Endothelial cell of umbilical vein (primary cell): ENCODE measurements around the gene FGF12. TPM values are rescaled to one million over a fixed set of nuclear protein-coding genes. Genes with fewer than 3 reads are reported as not detected.

Experiments used
- BruUV-seq: library from RNA; stranded (reverse); fragments of 400-500 nt; replicated peaks from 2 replicates; lab custom pipeline; 2021; lab: Mats Ljungman, UMichigan
- CTCF ChIA-PET: fragments of 300-600, 350-600 bp; sonication (Branson Sonifier 250); formaldehyde crosslinking; loops from one replicate; lab custom pipeline; 2021; ENCODE audit warnings: antibody characterized with exemption, inconsistent platforms; lab: Charles Lee
- POLR2A ChIA-PET: fragments of 300-600, 350-600 bp; sonication (Branson Sonifier 250); formaldehyde crosslinking; loops from one replicate; lab custom pipeline; 2021; ENCODE audit warnings: antibody characterized with exemption, inconsistent platforms; lab: Charles Lee
- DNase-seq: peaks from one replicate; pipeline ENCODE4 v3.0.0-alpha.2; 2011; ENCODE audit warnings: low read depth, low spot score
- FAIRE-seq: peaks from 2 replicates; lab custom pipeline; 2011; peaks lifted over from hg19 to GRCh38; lab: Jason Lieb, UNC
- H2AFZ ChIP-seq: 2 replicates; pipeline ENCODE4 v1.6.0; 2012; ENCODE audit warnings: low read depth, low read length, control low read depth, inconsistent platforms
- H3K27ac ChIP-seq: 2 replicates; pipeline ENCODE4 v1.5.1; 2011; ENCODE audit warnings: low read depth, mild to moderate bottlenecking, control low read depth, low read length, moderate library complexity; ENCODE audit not compliant: insufficient read depth
- H3K27me3 ChIP-seq, 2 experiments: 2 replicates each; pipeline versions ENCODE4 v1.6.0 to v1.6.1; 2011; ENCODE audit warnings: low read length in 2 of 2, mixed read lengths in 1 of 2; ENCODE audit not compliant: control insufficient read depth in 2 of 2, insufficient read depth in 2 of 2
- H3K36me3 ChIP-seq, 2 experiments: 2 replicates in 1 of 2; 3 replicates in 1 of 2; pipeline ENCODE4 v1.5.1; 2011; ENCODE audit warnings: low read length in 2 of 2, mild to moderate bottlenecking in 1 of 2, moderate library complexity in 1 of 2; ENCODE audit not compliant: control insufficient read depth in 2 of 2, insufficient read depth in 2 of 2; ENCODE audit errors: extremely low read depth in 1 of 2
- H3K4me1 ChIP-seq: 3 replicates; pipeline ENCODE4 v1.5.1; 2011; ENCODE audit warnings: mild to moderate bottlenecking, low read length; ENCODE audit not compliant: control insufficient read depth, insufficient read depth; ENCODE audit errors: extremely low read depth
- H3K4me2 ChIP-seq: 2 replicates; pipeline ENCODE4 v1.6.1; 2011; ENCODE audit warnings: low read length, control low read depth, mixed read lengths; ENCODE audit not compliant: insufficient read depth
- H3K4me3 ChIP-seq, 3 experiments: fragments of 200-600 bp in 1 of 3; sonication (generic), shearing (Covaris generic) in 1 of 3; replicated peaks in 1 of 3; 2 replicates each; pipeline ENCODE4 v1.5.1; 2011 to 2016; ENCODE audit warnings: control low read depth in 3 of 3, low read length in 3 of 3, mild to moderate bottlenecking in 2 of 3, inconsistent platforms in 1 of 3, low read depth in 1 of 3, moderate library complexity in 1 of 3; ENCODE audit not compliant: insufficient read depth in 1 of 3
- H3K79me2 ChIP-seq: 2 replicates; pipeline ENCODE4 v1.6.0; 2012; ENCODE audit warnings: low read length, inconsistent platforms; ENCODE audit not compliant: control insufficient read depth, insufficient read depth
- H3K9ac ChIP-seq: replicated peaks from 2 replicates; pipeline ENCODE3; 2011; ENCODE audit warnings: low read length, control low read depth; ENCODE audit not compliant: insufficient read depth; ENCODE audit errors: extremely low read depth
- H3K9me1 ChIP-seq: replicated peaks from 3 replicates; pipeline ENCODE4 v1.6.0; 2011; ENCODE audit warnings: mild to moderate bottlenecking, low read length; ENCODE audit not compliant: control insufficient read depth, insufficient read depth; ENCODE audit errors: extremely low read depth
- H3K9me3 ChIP-seq: replicated peaks from 2 replicates; pipeline ENCODE4 v1.5.1; 2012; ENCODE audit warnings: low read length, inconsistent platforms; ENCODE audit not compliant: control insufficient read depth, insufficient read depth
- H4K20me1 ChIP-seq: replicated peaks from 2 replicates; pipeline ENCODE3; 2011; ENCODE audit warnings: mild to moderate bottlenecking, low read length; ENCODE audit not compliant: control insufficient read depth, insufficient read depth; ENCODE audit errors: extremely low read depth
- EZH2 ChIP-seq: IDR thresholded peaks from 2 replicates; pipeline ENCODE4 v1.6.1; 2012; ENCODE audit warnings: borderline replicate concordance, low read depth, mild to moderate bottlenecking, moderate library complexity, low read length, inconsistent platforms; ENCODE audit not compliant: severe bottlenecking
- FOS ChIP-seq: IDR thresholded peaks from 2 replicates; pipeline ENCODE4 v1.6.1; 2011; ENCODE audit warnings: mild to moderate bottlenecking, low read length, moderate library complexity, borderline replicate concordance; ENCODE audit not compliant: insufficient read depth
- GATA2 ChIP-seq: IDR thresholded peaks from 2 replicates; pipeline ENCODE4 v1.7.0; 2011; ENCODE audit warnings: low read depth, mild to moderate bottlenecking, moderate library complexity, mixed read lengths, low read length; ENCODE audit not compliant: insufficient read length, insufficient read depth
- JUN ChIP-seq: IDR thresholded peaks from 2 replicates; pipeline ENCODE4 v1.6.1; 2011; ENCODE audit warnings: borderline replicate concordance, low read depth; ENCODE audit not compliant: insufficient read length, insufficient read depth
- MYC ChIP-seq: IDR thresholded peaks from one replicate; pipeline ENCODE4 v1.6.1; 2011; ENCODE audit warnings: mild to moderate bottlenecking, low read depth, low read length
- POLR2A ChIP-seq: IDR thresholded peaks from 2 replicates; pipeline ENCODE4 v1.6.1; 2012; ENCODE audit warnings: low read depth, mild to moderate bottlenecking, control low read depth, low read length
- POLR2AphosphoS5 ChIP-seq: IDR thresholded peaks from 2 replicates; pipeline ENCODE4 v1.6.1; 2012; ENCODE audit warnings: low read depth, mild to moderate bottlenecking, control low read depth, low read length, moderate library complexity; ENCODE audit not compliant: insufficient read depth
- dilution Hi-C: fragments of 300-500 bp; cut with MboI; formaldehyde crosslinking; loops from one replicate; pipeline ENCODE4 v1.15.0; 2019; ENCODE audit warnings: low sequenced_read_pairs; ENCODE audit not compliant: extremely low pct_ligation_motif_present
- intact Hi-C: fragments of 100-400 bp; cut with micrococcal nuclease; formaldehyde crosslinking; loops from one replicate; pipeline ENCODE4 v1.10.0; 2022
- polyA plus RNA-seq, 4 experiments: library from polyadenylated mRNA; depleted of rRNA in 3 of 4; stranded (reverse) in 3 of 4; unstranded in 1 of 4; fragments of >200 nt; gene quantifications; 2 replicates each; pipeline versions ENCODE4 v1.2.1 to v1.2.3, GENCODE V29; 2011 to 2012; ENCODE audit warnings: missing spikeins in 1 of 4
- total RNA-seq: library from RNA; stranded (reverse); gene quantifications from 2 replicates; pipeline ENCODE4 v1.2.3, GENCODE V29; 2021
- TF ChIP-seq, protein P1 (sequence below): IDR thresholded peaks from 2 replicates; pipeline ENCODE4 v1.6.1; 2011; ENCODE audit not compliant: insufficient read depth, insufficient read length
- TF ChIP-seq, protein P2 (sequence below), 2 donors: IDR thresholded peaks; 1 replicate in 1 of 2; 2 replicates in 1 of 2; pipeline ENCODE4 v1.5.1; 2011; ENCODE audit warnings: low read length in 2 of 2, mild to moderate bottlenecking in 2 of 2, moderate library complexity in 2 of 2, control low read depth in 1 of 2, inconsistent platforms in 1 of 2, low read depth in 1 of 2; ENCODE audit not compliant: insufficient read depth in 1 of 2; ENCODE audit errors: extremely low read depth in 1 of 2

FGF12 gene
- total and polyA plus RNA-seq, 2 donors (not counting 3 experiments of a cell fraction or from before 2014, with no cell fraction given), result 0.72 to 2.5 TPM

DNA sequence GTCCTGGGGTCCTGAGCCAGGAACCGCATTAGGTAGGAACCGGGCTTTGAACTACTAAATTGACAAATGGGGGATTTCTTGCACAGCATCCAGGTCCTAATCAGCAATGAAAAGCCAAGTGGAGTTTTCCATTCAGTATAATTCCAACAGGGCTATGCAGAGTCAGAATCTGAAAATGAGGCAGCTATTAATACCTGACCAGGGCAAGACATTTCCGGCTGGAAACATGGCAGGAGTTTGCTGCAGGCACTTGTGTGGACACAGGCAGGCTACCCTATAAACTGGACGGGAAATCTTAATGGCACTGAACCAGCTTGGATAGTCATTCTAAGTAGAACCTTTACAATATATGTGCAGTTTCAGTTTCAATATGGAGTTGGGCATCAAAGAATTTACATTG is 553.1 kb downstream of the FGF12 start:
- dilution Hi-C loops, result no loop called here
- H3K36me3 ChIP-seq, result no peaks in the 10 kb centered on the region
- no peaks in the 10 kb centered on the region for H4K20me1 ChIP-seq
- TF ChIP-seq POLR2A, result no peak
- no peak for TF ChIP-seq JUN
- TF ChIP-seq EZH2, result no peak
- TF ChIP-seq, protein P1, sequence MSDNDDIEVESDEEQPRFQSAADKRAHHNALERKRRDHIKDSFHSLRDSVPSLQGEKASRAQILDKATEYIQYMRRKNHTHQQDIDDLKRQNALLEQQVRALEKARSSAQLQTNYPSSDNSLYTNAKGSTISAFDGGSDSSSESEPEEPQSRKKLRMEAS, result no peak
- TF ChIP-seq GATA2, result no peak
- TF ChIP-seq POLR2AphosphoS5, result no peak
- no peak for TF ChIP-seq MYC
- TF ChIP-seq, protein P2, sequence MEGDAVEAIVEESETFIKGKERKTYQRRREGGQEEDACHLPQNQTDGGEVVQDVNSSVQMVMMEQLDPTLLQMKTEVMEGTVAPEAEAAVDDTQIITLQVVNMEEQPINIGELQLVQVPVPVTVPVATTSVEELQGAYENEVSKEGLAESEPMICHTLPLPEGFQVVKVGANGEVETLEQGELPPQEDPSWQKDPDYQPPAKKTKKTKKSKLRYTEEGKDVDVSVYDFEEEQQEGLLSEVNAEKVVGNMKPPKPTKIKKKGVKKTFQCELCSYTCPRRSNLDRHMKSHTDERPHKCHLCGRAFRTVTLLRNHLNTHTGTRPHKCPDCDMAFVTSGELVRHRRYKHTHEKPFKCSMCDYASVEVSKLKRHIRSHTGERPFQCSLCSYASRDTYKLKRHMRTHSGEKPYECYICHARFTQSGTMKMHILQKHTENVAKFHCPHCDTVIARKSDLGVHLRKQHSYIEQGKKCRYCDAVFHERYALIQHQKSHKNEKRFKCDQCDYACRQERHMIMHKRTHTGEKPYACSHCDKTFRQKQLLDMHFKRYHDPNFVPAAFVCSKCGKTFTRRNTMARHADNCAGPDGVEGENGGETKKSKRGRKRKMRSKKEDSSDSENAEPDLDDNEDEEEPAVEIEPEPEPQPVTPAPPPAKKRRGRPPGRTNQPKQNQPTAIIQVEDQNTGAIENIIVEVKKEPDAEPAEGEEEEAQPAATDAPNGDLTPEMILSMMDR (IDR thresholded peaks at IDR 0.05; ENCODE audit: extremely low read depth in 1 of 2, insufficient read depth in 1 of 2, low read depth in 1 of 2, low read length in 2 of 2), result no peak
- no peak for TF ChIP-seq FOS
- H3K27ac ChIP-seq, result no peak overlapping the region
- BruUV-seq, result no TSS peak
- no peaks in the 10 kb centered on the region for H3K9me1 ChIP-seq
- H3K4me3 ChIP-seq, result no peak overlapping the region
- FAIRE-seq, result no peak
- no peak overlapping the region for H2AFZ ChIP-seq
- no peak overlapping the region for H3K9ac ChIP-seq
- H3K27me3 ChIP-seq, result no peaks in the 10 kb centered on the region
- ChIA-PET CTCF (interaction anchor here (0.9 to 1.3 kb wide), 3 partner anchors 35 to 270 kb away, joined by 3 read pairs; no protein-coding TSS in a partner anchor), POLR2A (no interaction called here)
- H3K9me3 ChIP-seq, result no peaks in the 10 kb centered on the region
- peaks cover 13% of the 10 kb centered on the region for H3K4me1 ChIP-seq
- H3K4me2 ChIP-seq, result no peak overlapping the region
- DNase-seq, result no peak
- intact Hi-C loops, result no loop called here
- no peaks in the 10 kb centered on the region for H3K79me2 ChIP-seq
